ENCODE measurements around the gene KY. TPM values are rescaled to one million over a fixed set of nuclear protein-coding genes. Genes with fewer than 3 reads are reported as not detected.

Gene KY
- total RNA-seq, 3 donors from 2014 or later = 0.14 to 3.7 (median 0.14) TPM

DNA sequence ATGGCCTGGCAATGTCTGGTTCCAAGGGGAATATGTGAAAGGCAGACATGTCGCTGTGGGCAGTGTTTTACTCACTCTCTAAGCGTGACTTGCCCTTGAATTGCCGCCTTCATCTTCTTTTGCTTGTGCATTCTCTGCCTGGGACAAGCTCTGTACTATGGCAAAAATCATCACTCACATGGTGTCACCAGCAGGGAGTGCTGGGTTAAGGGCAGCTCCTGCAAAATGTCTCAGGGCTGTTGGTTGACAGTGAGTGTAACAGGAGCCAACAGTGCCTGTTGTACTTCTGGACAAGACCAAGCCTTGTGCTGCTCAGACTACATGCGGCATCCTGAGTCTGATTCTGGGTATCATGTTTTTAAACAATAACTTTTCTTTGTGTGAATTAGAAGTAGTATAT, 45.3 kb upstream of the KY start:
- H3K9me3 ChIP-seq = no peaks in the 10 kb centered on the region
- H3K36me3 ChIP-seq (ENCODE audit: low read depth) = no peaks in the 10 kb centered on the region
- H3K4me1 ChIP-seq (ENCODE audit: low read depth) = no peaks in the 10 kb centered on the region
- TF ChIP-seq, protein P1, sequence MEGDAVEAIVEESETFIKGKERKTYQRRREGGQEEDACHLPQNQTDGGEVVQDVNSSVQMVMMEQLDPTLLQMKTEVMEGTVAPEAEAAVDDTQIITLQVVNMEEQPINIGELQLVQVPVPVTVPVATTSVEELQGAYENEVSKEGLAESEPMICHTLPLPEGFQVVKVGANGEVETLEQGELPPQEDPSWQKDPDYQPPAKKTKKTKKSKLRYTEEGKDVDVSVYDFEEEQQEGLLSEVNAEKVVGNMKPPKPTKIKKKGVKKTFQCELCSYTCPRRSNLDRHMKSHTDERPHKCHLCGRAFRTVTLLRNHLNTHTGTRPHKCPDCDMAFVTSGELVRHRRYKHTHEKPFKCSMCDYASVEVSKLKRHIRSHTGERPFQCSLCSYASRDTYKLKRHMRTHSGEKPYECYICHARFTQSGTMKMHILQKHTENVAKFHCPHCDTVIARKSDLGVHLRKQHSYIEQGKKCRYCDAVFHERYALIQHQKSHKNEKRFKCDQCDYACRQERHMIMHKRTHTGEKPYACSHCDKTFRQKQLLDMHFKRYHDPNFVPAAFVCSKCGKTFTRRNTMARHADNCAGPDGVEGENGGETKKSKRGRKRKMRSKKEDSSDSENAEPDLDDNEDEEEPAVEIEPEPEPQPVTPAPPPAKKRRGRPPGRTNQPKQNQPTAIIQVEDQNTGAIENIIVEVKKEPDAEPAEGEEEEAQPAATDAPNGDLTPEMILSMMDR (IDR thresholded peaks at IDR 0.05) = no peak
- DNase-seq = no peak
- ATAC-seq = no peak
- no peak overlapping the region for H3K4me3 ChIP-seq
- intact Hi-C loops (cut with DNase I, micrococcal nuclease) = no loop called here

DNA sequence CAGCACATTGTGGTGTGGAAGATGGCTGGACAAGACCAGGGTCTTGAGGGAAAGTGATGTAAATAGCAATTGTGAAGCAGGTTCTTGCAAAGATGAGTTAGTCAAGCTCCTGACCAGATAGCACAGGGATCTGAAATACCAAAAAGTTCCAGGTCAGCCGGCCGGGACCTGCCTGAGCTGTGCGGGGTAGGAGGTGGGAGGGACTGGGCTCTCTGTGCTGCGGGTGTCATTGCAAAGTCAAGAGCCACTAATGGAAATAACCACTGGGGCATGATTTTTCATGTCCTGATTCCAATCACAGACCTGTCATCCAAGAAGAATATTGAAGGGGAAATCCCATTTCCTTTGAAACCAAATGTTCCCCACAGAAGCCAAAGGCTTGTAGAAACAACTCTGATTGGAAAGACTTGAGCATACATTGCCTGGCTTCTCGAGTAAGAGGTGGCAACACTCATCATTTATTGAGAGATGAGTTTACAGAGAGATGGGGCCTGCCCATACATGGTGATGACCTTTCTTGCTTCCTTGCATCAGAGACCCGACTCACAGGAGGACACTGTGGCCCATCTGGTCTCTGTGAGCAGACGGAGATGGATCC, 44.2 kb upstream of the KY start:
- Histone ChIP-seq H3K9me3 (no peaks in the 10 kb centered on the region), H3K36me3 (ENCODE audit: low read depth) (no peaks in the 10 kb centered on the region), H3K4me3 (no peak overlapping the region), H3K4me1 (ENCODE audit: low read depth) (no peaks in the 10 kb centered on the region)
- ATAC-seq = no peak
- intact Hi-C loops (cut with DNase I, micrococcal nuclease) = no loop called here
- DNase-seq = no peak
- TF ChIP-seq, protein P1 (IDR thresholded peaks at IDR 0.05) = no peak

DNA sequence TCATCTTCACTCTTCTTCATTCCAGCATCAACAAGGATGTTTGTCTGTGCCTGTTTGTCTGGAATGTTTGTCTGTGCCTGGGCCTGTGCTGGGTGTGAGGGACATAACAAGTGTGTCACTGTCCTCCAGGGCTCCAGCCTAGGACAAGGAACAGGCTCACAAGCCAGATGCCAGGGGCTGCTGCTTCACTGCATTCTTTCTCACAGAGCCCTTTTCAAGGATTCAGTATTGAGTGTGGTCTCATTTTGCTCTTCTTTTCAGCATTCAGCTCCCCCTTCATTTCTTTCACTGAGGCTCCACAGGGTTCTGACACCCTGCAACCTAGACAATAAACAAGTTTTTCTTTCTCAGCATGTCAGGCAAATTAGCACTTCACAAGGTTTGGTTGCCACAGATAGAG, 43.6 kb upstream of the KY start:
- intact Hi-C loops (cut with DNase I, micrococcal nuclease) = no loop called here
- no peaks in the 10 kb centered on the region for H3K36me3 ChIP-seq (ENCODE audit: low read depth)
- ATAC-seq (no peak), DNase-seq (no peak)
- TF ChIP-seq, protein P1 (IDR thresholded peaks at IDR 0.05) = no peak
- no peaks in the 10 kb centered on the region for H3K4me1 ChIP-seq (ENCODE audit: low read depth)
- H3K9me3 ChIP-seq = no peaks in the 10 kb centered on the region
- H3K4me3 ChIP-seq = no peak overlapping the region

DNA sequence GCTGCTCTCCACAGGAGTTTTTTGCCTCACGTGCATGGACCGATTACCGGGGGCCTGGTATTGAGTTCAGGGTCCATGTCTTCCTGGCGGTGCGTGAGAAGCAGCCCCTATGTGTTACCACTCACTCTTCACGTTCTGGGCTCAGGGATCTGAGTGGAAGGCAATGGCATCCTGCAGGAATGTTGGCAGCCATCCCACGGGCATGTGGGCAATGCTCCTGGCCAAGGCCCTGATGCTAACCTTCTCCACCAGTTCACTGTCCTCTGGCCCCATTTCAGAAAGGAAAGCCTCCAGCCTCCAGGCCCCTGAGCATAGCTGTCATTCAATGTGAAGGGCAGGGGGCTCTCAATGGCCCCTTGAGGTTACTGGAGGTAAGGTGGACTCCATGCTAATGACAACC, 43.0 kb upstream of the KY start:
- no peak for ATAC-seq
- intact Hi-C loops (cut with DNase I, micrococcal nuclease) = no loop called here
- Histone ChIP-seq H3K4me3 (no peak overlapping the region), H3K4me1 (ENCODE audit: low read depth) (no peaks in the 10 kb centered on the region), H3K9me3 (no peaks in the 10 kb centered on the region), H3K36me3 (ENCODE audit: low read depth) (no peaks in the 10 kb centered on the region)
- TF ChIP-seq, protein P1 (IDR thresholded peaks at IDR 0.05) = no peak
- no peak for DNase-seq

DNA sequence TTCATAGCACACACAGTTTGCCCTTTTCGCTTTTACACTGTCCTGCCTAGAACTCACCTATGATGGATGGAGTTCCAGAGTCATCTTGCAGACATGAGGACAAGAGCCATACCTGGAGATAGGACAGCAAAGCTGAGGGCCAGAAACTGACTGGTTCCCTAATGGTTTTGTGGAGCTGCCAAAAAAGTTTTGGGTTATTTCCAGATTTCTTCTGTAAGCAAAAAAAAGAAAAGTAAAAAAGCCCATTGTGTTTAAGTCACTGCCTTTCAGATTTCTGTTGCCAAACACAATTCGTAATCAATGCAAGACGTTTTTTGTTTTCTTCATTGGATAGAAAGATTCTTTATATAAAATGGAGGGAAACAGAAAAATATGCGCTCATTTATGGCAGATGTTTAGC, 42.4 kb upstream of the KY start:
- no peak for ATAC-seq
- TF ChIP-seq, protein P1 (IDR thresholded peaks at IDR 0.05) = no peak
- no peaks in the 10 kb centered on the region for H3K9me3 ChIP-seq
- no peaks in the 10 kb centered on the region for H3K4me1 ChIP-seq (ENCODE audit: low read depth)
- H3K36me3 ChIP-seq (ENCODE audit: low read depth) = no peaks in the 10 kb centered on the region
- no peak overlapping the region for H3K4me3 ChIP-seq
- no peak for DNase-seq
- intact Hi-C loops (cut with DNase I, micrococcal nuclease) = no loop called here

DNA sequence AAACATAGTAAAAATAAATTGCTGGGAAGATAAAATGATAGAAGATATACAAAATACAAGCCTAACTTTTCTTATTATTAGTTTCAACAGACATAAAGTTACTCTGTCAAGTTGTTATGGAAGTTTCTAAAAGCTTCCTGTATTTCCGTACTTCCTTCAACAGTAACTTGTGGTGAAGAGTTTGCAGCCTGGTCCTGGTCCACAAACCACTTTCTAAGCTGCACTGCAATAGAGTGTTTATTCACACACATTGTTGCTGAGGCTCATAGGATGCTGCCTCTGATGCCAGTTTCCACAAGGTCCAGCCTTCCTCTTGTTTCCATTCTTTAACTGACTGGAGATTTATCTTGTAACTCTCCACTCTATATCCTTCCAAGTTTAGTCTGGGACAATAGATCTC, 39.4 kb upstream of the KY start:
- DNase-seq (no peak), ATAC-seq (no peak)
- Histone ChIP-seq H3K4me3 (no peak overlapping the region), H3K4me1 (ENCODE audit: low read depth) (no peaks in the 10 kb centered on the region), H3K9me3 (no peaks in the 10 kb centered on the region), H3K36me3 (ENCODE audit: low read depth) (no peaks in the 10 kb centered on the region)
- intact Hi-C loops (cut with DNase I, micrococcal nuclease) = no loop called here
- TF ChIP-seq, protein P1 (IDR thresholded peaks at IDR 0.05) = no peak
